Smooth muscle cell (in vitro differentiated cells): ENCODE measurements around the gene MEIKIN. TPM values are rescaled to one million over a fixed set of nuclear protein-coding genes. Genes with fewer than 3 reads are reported as not detected.

Experiments used
- DNase-seq: peaks from one replicate; lab custom pipeline; 2025; ENCODE audit not compliant: unreplicated experiment; lab: John Stamatoyannopoulos, UW
- H2AFZ ChIP-seq: fragments of 200-600 bp; sonication (generic); 2 replicates; pipeline ENCODE4 v1.6.0; 2016; ENCODE audit warnings: antibody characterized with exemption, low read depth, mild to moderate bottlenecking
- H3F3A ChIP-seq: fragments of 200-600 bp; sonication (generic); 2 replicates; pipeline ENCODE4 v1.6.0; 2017; ENCODE audit warnings: antibody characterized with exemption, low read depth
- H3K27ac ChIP-seq: fragments of 200-600 bp; sonication (generic); 2 replicates; pipeline ENCODE4 v1.5.1; 2016; ENCODE audit warnings: low read depth, mild to moderate bottlenecking
- H3K27me3 ChIP-seq: fragments of 200-600 bp; sonication (generic); 2 replicates; pipeline ENCODE4 v1.6.1; 2016; ENCODE audit warnings: low read depth, mild to moderate bottlenecking
- H3K36me3 ChIP-seq: fragments of 200-600 bp; sonication (generic); 2 replicates; pipeline ENCODE4 v1.5.1; 2016; ENCODE audit warnings: low read depth
- H3K4me1 ChIP-seq: fragments of 200-600 bp; sonication (generic); 2 replicates; pipeline ENCODE4 v1.5.1; 2016; ENCODE audit warnings: low read depth
- H3K4me2 ChIP-seq: fragments of 200-600 bp; sonication (generic); 2 replicates; pipeline ENCODE4 v1.6.0; 2016; ENCODE audit warnings: mild to moderate bottlenecking
- H3K4me3 ChIP-seq: fragments of 200-600 bp; sonication (generic); 2 replicates; pipeline ENCODE4 v1.5.1; 2016; ENCODE audit warnings: mild to moderate bottlenecking
- H3K79me2 ChIP-seq: fragments of 200-600 bp; sonication (generic); 2 replicates; pipeline ENCODE4 v1.6.0; 2016; ENCODE audit warnings: low read depth, mild to moderate bottlenecking
- H3K9ac ChIP-seq: fragments of 200-600 bp; sonication (generic); 2 replicates; pipeline ENCODE4 v1.6.0; 2016; ENCODE audit warnings: low read depth
- H3K9me3 ChIP-seq: fragments of 200-600 bp; sonication (generic); replicated peaks from 2 replicates; pipeline ENCODE4 v1.5.1; 2016; ENCODE audit warnings: low read depth
- H4K20me1 ChIP-seq: fragments of 200-600 bp; sonication (generic); 2 replicates; pipeline ENCODE4 v1.6.0; 2016; ENCODE audit warnings: low read depth
- CTCF ChIP-seq: fragments of 200-600 bp; sonication (generic); IDR thresholded peaks from 2 replicates; pipeline ENCODE4 v1.5.1; 2017; ENCODE audit warnings: borderline replicate concordance, mild to moderate bottlenecking, antibody characterized with exemption; ENCODE audit not compliant: insufficient read depth, poor library complexity, severe bottlenecking
- WGBS: methylation state at CpG from one replicate; pipeline ENCODE4 v1.1.7; 2016; ENCODE audit warnings: low lambda C conversion rate; 5-methylcytosine and 5-hydroxymethylcytosine counted together
- polyA plus RNA-seq: library from polyadenylated mRNA; unstranded; fragments of >200 nt; fragmentation: Nextera tagmentation; extraction: Ambion mirVana; gene quantifications from 2 replicates; pipeline ENCODE4 v1.2.1, GENCODE V29; 2016
- total RNA-seq: library from RNA; depleted of rRNA; stranded (reverse); fragments of >200 nt; gene quantifications from 2 replicates; pipeline ENCODE4 v1.2.3, GENCODE V29; 2014

The MEIKIN gene
- total and polyA plus RNA-seq, 2 experiments from 2014 or later: not detected

GRCh38 chr5:131795228-131795627 lies 150.2 kb downstream of the MEIKIN start:
- Histone ChIP-seq H3K27ac (no peak overlapping the region), H3K4me3 (peak overlapping the region; percentile 93), H3K79me2 (peaks cover 62% of the 10 kb centered on the region), H3F3A (no peaks in the 10 kb centered on the region), H2AFZ (no peak overlapping the region), H3K9ac (peak overlapping the region; percentile 14), H3K9me3 (no peaks in the 10 kb centered on the region), H3K4me1 (peaks cover 10% of the 10 kb centered on the region), H3K27me3 (no peaks in the 10 kb centered on the region), H3K4me2 (peak overlapping the region; percentile 93), H3K36me3 (no peaks in the 10 kb centered on the region), H4K20me1 (peaks cover 60% of the 10 kb centered on the region)
- 65% methylated on average over 6 of the region's 6 CpGs for WGBS
- no peak for TF ChIP-seq CTCF
- DNase-seq: no peak

GRCh38 chr5:131794586-131794985 lies 150.9 kb downstream of the MEIKIN start:
- no peak overlapping the region for H3K27ac ChIP-seq
- no peak overlapping the region for H3K9ac ChIP-seq
- H4K20me1 ChIP-seq: peaks cover 66% of the 10 kb centered on the region

GRCh38 chr5:131792896-131793295 lies 152.6 kb downstream of the MEIKIN start:
- DNase-seq: no peak
- H3K4me1 ChIP-seq: peaks cover 10% of the 10 kb centered on the region
- no peak overlapping the region for H3K27ac ChIP-seq
- H2AFZ ChIP-seq: no peak overlapping the region
- no peaks in the 10 kb centered on the region for H3F3A ChIP-seq
- WGBS: 100% methylated on average over 2 of the region's 2 CpGs
- peaks cover 85% of the 10 kb centered on the region for H3K79me2 ChIP-seq
- H3K27me3 ChIP-seq: no peaks in the 10 kb centered on the region
- H4K20me1 ChIP-seq: peaks cover 82% of the 10 kb centered on the region
- H3K9ac ChIP-seq: no peak overlapping the region
- no peak overlapping the region for H3K4me2 ChIP-seq
- no peak for TF ChIP-seq CTCF
- no peaks in the 10 kb centered on the region for H3K9me3 ChIP-seq
- no peak overlapping the region for H3K4me3 ChIP-seq
- H3K36me3 ChIP-seq: no peaks in the 10 kb centered on the region

More at GRCh38 chr5:131794586-131794985, 150.9 kb downstream of the MEIKIN start:
- H3K4me2 ChIP-seq: peak overlapping the region; percentile 93
- no peak for TF ChIP-seq CTCF
- peaks cover 10% of the 10 kb centered on the region for H3K4me1 ChIP-seq
- H3K79me2 ChIP-seq: peaks cover 68% of the 10 kb centered on the region
- peak overlapping the region; percentile 93 for H3K4me3 ChIP-seq
- no peak for DNase-seq
- H2AFZ ChIP-seq: no peak overlapping the region
- H3K27me3 ChIP-seq: no peaks in the 10 kb centered on the region
- 87% methylated on average over 4 of the region's 4 CpGs for WGBS
- H3K36me3 ChIP-seq: no peaks in the 10 kb centered on the region
- H3F3A ChIP-seq: no peaks in the 10 kb centered on the region
- no peaks in the 10 kb centered on the region for H3K9me3 ChIP-seq

GRCh38 chr5:131791866-131792265 lies 153.6 kb downstream of the MEIKIN start:
- Histone ChIP-seq H4K20me1 (peaks cover 92% of the 10 kb centered on the region), H2AFZ (no peak overlapping the region), H3K4me3 (no peak overlapping the region), H3K9ac (no peak overlapping the region), H3K27me3 (no peaks in the 10 kb centered on the region), H3K4me1 (peaks cover 10% of the 10 kb centered on the region), H3F3A (no peaks in the 10 kb centered on the region), H3K79me2 (peaks cover 95% of the 10 kb centered on the region), H3K27ac (no peak overlapping the region), H3K9me3 (no peaks in the 10 kb centered on the region), H3K36me3 (no peaks in the 10 kb centered on the region), H3K4me2 (no peak overlapping the region)
- 96% methylated on average over 6 of the region's 6 CpGs for WGBS
- TF ChIP-seq CTCF: no peak
- no peak for DNase-seq
